Activated CD4-positive, CD25-positive, alpha-beta regulatory T cell treated with anti-CD3 and anti-CD28 coated beads, Interleukin-2, amount 50 U/mL, for 24 hours (primary cell): ENCODE results near the gene SLIT3.

Experiments
- ATAC-seq, 2 donors: fragments of 150-1000 bp; cut with Tn5 transposase; one replicate each; pipeline ENCODE4 v1.10.0; 2021; ENCODE audit warnings: mild to moderate bottlenecking in 1 of 2, moderate library complexity in 1 of 2

Gene SLIT3

DNA sequence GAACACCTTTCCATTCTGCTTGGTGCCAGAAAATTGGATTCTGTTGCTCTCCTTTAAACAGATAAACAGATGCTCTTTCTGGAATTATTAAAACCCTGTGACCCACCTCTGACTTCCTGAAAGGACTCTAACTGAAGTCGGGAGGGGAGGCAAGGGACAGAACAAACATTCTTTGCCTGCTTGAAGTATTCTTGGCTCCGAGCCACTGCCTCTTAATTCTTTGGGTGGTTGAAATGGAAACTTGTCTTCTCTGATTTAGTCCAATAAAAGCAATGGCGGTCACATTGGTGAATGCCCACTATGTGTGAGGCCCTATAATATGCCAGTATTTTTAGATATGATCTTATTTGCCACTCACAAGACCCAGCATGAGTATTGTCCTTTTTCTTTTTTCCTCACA, 236.8 kb downstream of the SLIT3 start:
- no peak for ATAC-seq

- no peak for ATAC-seq
These were observed 237.5 kb downstream of the SLIT3 start for GRCh38 chr5:169063316-169063953.

- no peak for ATAC-seq
These were observed 238.2 kb downstream of the SLIT3 start for GRCh38 chr5:169062690-169063089.

- ATAC-seq: no peak
These were observed 246.4 kb downstream of the SLIT3 start for GRCh38 chr5:169054506-169054905.

DNA sequence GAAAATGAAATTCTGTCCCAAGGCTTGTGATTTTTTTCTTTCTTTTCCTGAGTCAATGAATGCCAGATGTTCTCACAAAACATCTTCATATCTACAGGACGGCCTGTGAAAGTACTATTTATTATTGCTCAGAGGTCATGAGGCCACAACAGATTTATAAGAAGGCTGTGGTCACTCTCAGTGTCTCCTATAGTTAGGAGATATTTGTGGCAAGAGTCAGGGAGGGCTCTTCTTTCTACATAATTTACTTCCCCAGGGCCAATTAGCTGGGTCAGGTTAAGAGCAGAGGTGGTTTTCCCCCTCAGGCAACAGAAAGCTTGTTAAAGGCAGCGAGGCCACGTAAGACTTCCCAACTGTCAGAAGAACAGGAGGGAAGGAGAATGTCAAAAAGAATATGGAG, 248.7 kb downstream of the SLIT3 start:
- no peak for ATAC-seq

DNA sequence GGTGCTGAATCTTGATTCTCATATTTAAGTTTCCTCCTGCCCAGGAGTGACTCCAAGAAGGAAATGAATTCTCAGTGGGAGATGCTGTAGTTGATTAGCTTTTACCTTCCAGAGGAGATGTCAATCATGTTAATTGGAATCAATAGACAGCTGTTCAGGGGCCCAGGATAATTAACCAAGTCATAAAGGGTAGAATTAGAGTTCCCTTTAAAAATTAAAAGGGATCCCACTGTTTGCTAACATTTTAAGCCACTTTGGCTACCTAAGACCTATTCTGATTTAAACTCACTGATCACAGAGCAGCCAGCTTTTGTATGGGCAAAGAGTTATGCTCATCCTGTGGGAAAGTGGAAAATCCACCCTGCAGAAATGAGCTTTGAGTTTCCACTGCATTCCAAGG, 249.6 kb downstream of the SLIT3 start:
- ATAC-seq: no peak

DNA sequence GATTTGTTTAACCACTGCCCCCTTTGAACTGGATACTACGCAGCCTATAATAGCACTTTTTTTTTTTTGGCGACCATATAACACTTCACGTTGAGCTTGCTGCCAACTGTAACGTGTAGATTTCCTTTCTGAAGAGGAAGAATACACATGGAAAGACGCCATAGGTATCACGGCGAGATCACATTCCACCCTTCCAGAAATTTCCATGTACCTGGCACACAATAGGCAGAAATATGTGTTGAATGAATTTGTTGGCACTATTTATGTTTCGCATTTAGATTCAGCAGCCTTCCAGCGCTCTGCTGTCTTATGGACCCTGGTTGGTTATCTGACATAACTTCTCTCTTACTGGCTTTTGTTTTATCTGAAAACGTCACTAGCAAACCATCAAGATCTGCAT, 250.3 kb downstream of the SLIT3 start:
- no peak for ATAC-seq

DNA sequence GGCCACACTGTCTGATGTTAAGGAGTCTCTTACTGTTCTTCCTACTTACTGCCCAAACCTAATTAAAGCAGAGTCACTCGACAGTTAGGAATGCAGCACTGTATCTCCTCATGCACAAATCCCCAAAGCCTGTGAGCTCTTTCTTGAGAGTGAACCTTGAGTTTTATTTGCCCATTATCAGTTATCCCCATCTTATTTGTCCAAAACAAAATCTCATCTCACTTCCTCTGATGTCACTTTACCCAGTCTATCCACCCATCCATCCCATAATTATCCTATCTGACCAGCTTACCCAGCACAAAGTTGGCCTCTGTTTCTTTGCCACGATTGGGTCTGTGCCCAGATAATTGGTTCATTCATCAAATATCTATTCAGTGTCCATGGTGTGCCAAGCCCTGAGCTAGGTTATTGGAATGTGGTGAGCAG, 250.8 kb downstream of the SLIT3 start:
- no peak for ATAC-seq

DNA sequence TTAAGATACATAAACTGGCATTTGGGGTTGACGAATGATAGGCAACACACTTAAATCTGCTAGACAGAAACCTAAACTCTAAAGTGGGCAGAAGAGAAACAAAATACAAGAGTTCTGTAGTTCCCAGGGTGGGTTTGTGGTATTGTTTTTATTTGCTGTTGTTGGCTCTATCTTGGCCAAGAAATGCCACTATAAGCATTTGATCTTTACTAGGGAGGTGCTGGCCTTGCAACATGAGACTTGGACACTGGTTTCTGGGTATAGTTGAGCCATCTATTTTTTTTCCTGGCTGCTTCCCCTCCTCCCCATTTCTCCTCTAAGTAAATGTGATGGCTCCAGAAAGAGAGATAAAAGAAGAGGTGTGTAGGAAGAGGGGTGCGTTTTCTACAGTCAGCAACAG, 251.2 kb downstream of the SLIT3 start:
- ATAC-seq: no peak

GRCh38 chr5:169048181-169049125, 252.5 kb downstream of the SLIT3 start:
- ATAC-seq: no peak

- ATAC-seq: no peak
These were observed 256.0 kb downstream of the SLIT3 start for GRCh38 chr5:169044962-169045361.

GRCh38 chr5:169041180-169041579, 259.8 kb downstream of the SLIT3 start:
- ATAC-seq: no peak

- ATAC-seq: no peak
These were observed 261.3 kb downstream of the SLIT3 start for GRCh38 chr5:169039592-169039991.

DNA sequence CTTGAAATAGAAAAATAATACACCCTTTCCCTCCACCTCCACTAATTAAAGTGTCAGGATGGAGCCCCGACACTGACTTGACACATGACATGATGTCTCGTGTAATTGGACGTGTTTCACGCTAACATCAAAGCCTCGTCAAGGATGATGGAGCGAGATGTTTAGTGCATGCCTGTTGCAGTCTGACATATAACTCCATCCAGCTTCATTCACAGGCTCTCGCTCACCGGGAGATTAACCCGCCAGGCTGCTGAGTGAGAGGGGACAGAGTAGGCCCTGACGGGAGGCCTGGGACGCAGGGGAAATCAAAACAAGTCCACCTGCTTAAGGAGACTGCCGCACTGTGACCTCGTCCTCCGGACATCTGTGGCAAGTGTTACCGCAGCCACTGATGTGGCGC, 263.5 kb downstream of the SLIT3 start:
- no peak for ATAC-seq

- ATAC-seq: no peak
These were observed 264.7 kb downstream of the SLIT3 start for GRCh38 chr5:169036079-169036805.

GRCh38 chr5:169029661-169030274, 271.2 kb downstream of the SLIT3 start:
- no peak for ATAC-seq

DNA sequence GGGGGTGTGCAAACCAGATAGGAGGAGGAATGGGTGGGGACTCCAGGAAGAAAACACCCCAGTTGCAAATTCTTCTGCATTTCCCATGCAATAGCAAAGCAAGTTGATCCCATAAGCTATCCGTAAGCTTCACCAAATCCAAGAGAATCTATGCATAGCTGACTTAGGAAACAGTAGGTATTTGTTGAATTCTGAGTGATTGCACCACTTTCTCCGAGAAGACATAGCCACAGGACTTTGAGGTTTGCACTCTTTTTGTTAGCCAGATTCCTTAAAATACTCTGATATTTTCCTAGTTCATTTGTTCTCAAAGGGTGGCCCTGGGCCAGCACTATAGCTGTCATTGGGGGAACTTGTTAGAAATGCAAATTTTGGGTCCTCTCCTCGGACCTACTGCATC, 271.9 kb downstream of the SLIT3 start:
- no peak for ATAC-seq

DNA sequence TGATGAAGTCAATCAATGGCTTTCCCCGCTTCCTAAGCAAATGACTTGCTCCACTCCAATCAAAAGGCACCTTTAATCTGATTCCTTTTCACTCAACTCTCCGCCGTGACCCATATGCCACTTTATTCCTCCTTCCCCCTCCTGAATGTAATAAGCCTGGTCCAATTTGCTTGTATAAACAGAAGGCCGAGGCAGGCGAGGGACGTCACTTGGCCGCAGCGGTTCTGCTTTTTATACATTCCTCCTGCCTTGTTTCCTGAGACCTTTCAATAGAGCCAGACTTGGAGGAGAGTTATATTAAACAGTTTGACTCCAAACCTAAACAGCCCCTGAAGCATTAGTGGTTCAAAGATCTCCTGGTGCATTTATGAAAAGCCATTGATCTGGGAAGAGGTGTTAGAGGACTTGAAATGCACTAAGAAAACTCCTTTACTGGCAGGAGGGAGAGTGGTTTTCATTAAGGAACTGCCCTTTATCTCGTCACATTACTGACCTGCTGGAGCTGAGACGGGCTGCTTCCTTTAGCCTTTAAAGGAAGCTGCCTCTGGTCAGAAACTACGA, 273.4 kb downstream of the SLIT3 start:
- ATAC-seq: no peak

DNA sequence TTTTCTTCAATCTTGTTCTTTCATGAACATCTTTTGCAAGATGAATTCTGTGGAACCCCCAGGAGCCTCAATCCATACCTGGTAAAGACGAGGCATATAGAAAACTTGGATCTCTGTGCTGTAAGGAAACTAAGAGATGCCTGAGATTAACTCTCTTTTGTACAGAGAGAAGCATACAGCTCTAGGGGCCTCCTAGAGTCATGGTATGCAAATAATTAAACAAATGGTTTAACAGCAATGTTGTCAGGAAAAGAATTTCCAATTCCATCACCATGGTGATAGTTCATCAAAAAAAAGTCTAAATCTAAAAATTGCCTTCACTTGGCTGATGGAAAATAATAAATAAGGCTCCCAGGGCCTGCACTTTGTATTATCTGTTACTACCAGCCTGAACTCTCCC, 275.4 kb downstream of the SLIT3 start:
- no peak for ATAC-seq

GRCh38 chr5:169024421-169024820, 276.5 kb downstream of the SLIT3 start:
- no peak for ATAC-seq

- no peak for ATAC-seq
These were observed 278.2 kb downstream of the SLIT3 start for GRCh38 chr5:169022718-169023117.

- ATAC-seq: no peak
These were observed 280.8 kb downstream of the SLIT3 start for GRCh38 chr5:169020102-169020501.

DNA sequence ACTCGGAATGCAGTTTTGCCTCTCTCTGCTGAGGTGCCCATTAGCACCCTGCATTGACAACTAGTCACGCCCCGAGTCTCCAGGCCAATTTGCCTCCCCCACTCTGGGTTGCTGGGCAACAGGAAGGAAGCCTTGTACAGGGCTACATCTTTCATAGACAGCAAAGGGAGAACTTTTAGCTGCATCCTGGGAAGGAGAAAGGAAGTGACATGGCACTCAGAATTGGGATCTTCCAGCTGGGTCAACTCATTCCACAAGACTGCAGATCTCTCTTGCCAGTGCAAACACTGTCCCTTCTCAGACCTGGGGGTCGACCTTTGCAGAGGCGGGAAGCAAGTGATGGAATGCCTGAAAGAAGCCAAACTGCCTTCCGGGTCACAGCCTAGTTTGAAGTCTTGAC, 282.0 kb downstream of the SLIT3 start:
- no peak for ATAC-seq
